GM23338 (cell line): Measurements from ENCODE around the gene PALM. TPM values are rescaled to one million over a fixed set of nuclear protein-coding genes. Genes with fewer than 3 reads are reported as not detected.

Experiments
- ATAC-seq: fragments of 200-7000 bp; cut with Tn5 transposase; 3 replicates; pipeline ENCODE4 v1.9.1; 2020
- DNase-seq: peaks from one replicate; pipeline ENCODE4 v3.0.0-alpha.2; 2015; ENCODE audit warnings: low spot score
- H2AFZ ChIP-seq: fragments of 200-600 bp; sonication (generic); 2 replicates; pipeline ENCODE4 v1.8.0; 2016; ENCODE audit warnings: antibody characterized with exemption, mild to moderate bottlenecking, moderate library complexity
- H3F3A ChIP-seq: fragments of 200-600 bp; sonication (generic); replicated peaks from 2 replicates; pipeline ENCODE4 v1.8.0; 2017; ENCODE audit warnings: antibody characterized with exemption, mixed run types, low read depth
- H3K27ac ChIP-seq: fragments of 200-600 bp; sonication (generic); 2 replicates; pipeline ENCODE4 v1.6.1; 2016; ENCODE audit warnings: low read depth
- H3K27me3 ChIP-seq: fragments of 200-600 bp; sonication (generic); 2 replicates; pipeline ENCODE4 v1.8.0; 2016; ENCODE audit warnings: mild to moderate bottlenecking, mixed run types, moderate library complexity; ENCODE audit not compliant: insufficient read depth
- H3K36me3 ChIP-seq: fragments of 200-600 bp; sonication (generic); 2 replicates; pipeline ENCODE4 v1.8.0; 2016; ENCODE audit warnings: mild to moderate bottlenecking; ENCODE audit not compliant: insufficient read depth
- H3K4me1 ChIP-seq: fragments of 200-600 bp; sonication (generic); 2 replicates; pipeline ENCODE4 v1.8.0; 2016; ENCODE audit warnings: mild to moderate bottlenecking, moderate library complexity; ENCODE audit not compliant: insufficient read depth
- H3K4me2 ChIP-seq: fragments of 200-600 bp; sonication (generic); 2 replicates; pipeline ENCODE4 v1.7.1; 2017; ENCODE audit warnings: mixed run types
- H3K4me3 ChIP-seq: fragments of 200-600 bp; sonication (generic); 2 replicates; pipeline ENCODE4 v1.6.1; 2016; ENCODE audit warnings: mixed run types
- H3K79me2 ChIP-seq: fragments of 200-600 bp; sonication (generic); replicated peaks from 2 replicates; pipeline ENCODE4 v1.8.0; 2017; ENCODE audit warnings: mild to moderate bottlenecking; ENCODE audit not compliant: insufficient read depth
- H3K9me2 ChIP-seq: fragments of 200-600 bp; sonication (generic); 2 replicates; pipeline ENCODE4 v1.8.0; 2017; ENCODE audit not compliant: insufficient read depth
- H4K20me1 ChIP-seq: fragments of 200-600 bp; sonication (generic); replicated peaks from 2 replicates; pipeline ENCODE4 v1.8.0; 2017; ENCODE audit warnings: mild to moderate bottlenecking; ENCODE audit not compliant: insufficient read depth
- H3K27ac Mint-ChIP-seq: 2 replicates; pipeline ENCODE4 v1.8.0; 2020; ENCODE audit warnings: inconsistent platforms, mild to moderate bottlenecking, moderate library complexity, mixed read lengths
- H3K27me3 Mint-ChIP-seq: 3 replicates; pipeline ENCODE4 v1.8.0; 2022; ENCODE audit warnings: low read depth, mild to moderate bottlenecking, moderate library complexity, mixed read lengths, inconsistent platforms; ENCODE audit not compliant: insufficient read depth, poor library complexity
- H3K36me3 Mint-ChIP-seq: 3 replicates; pipeline ENCODE4 v1.8.0; 2021; ENCODE audit warnings: low read depth, mild to moderate bottlenecking, inconsistent platforms, moderate library complexity, mixed read lengths
- H3K4me1 Mint-ChIP-seq: 3 replicates; pipeline ENCODE4 v1.8.0; 2020; ENCODE audit warnings: mild to moderate bottlenecking, inconsistent platforms, mixed read lengths
- H3K4me3 Mint-ChIP-seq: 3 replicates; pipeline ENCODE4 v1.8.0; 2021; ENCODE audit warnings: moderate library complexity, mild to moderate bottlenecking, inconsistent platforms, mixed read lengths
- H3K9me3 Mint-ChIP-seq: 3 replicates; pipeline ENCODE4 v1.8.0; 2020; ENCODE audit warnings: moderate library complexity, mild to moderate bottlenecking, inconsistent platforms, mixed read lengths
- CREB1 ChIP-seq: fragments of 250-450 bp; sonication (Bioruptor Pico); IDR thresholded peaks from 2 replicates; pipeline ENCODE4 v1.5.0; 2020; ENCODE audit warnings: low read depth, mild to moderate bottlenecking, moderate library complexity
- CTCF ChIP-seq, 2 experiments: fragments of 200-600 bp in 1 of 2; sonication (generic) in 1 of 2; conservative IDR thresholded peaks; 2 replicates each; pipeline versions ENCODE4 v1.5.1 to v1.6.1; 2016 to 2017; ENCODE audit warnings: antibody characterized with exemption in 2 of 2, low read depth in 2 of 2, mild to moderate bottlenecking in 2 of 2, moderate library complexity in 1 of 2
- ETS1 ChIP-seq: IDR thresholded peaks from 2 replicates; pipeline ENCODE4 v1.6.1; 2016; ENCODE audit warnings: antibody characterized with exemption
- EZH2 ChIP-seq: fragments of 200-600 bp; sonication (generic); IDR thresholded peaks from one replicate; pipeline ENCODE4 v1.8.0; 2017; ENCODE audit warnings: antibody characterized with exemption, mild to moderate bottlenecking, low read depth; ENCODE audit not compliant: unreplicated experiment
- EZH2phosphoT487 ChIP-seq: fragments of 200-600 bp; sonication (generic); IDR thresholded peaks from one replicate; pipeline ENCODE4 v1.8.1; 2018; ENCODE audit warnings: antibody characterized with exemption; ENCODE audit not compliant: unreplicated experiment
- JUNB ChIP-seq: IDR thresholded peaks from one replicate; pipeline ENCODE4 v1.6.1; 2016; ENCODE audit warnings: antibody characterized with exemption; ENCODE audit not compliant: unreplicated experiment
- NANOG ChIP-seq: IDR thresholded peaks from 2 replicates; pipeline ENCODE4 v1.6.1; 2016; ENCODE audit warnings: antibody characterized with exemption, borderline replicate concordance
- POLR2AphosphoS5 ChIP-seq: IDR thresholded peaks from 2 replicates; pipeline ENCODE4 v1.6.1; 2016; ENCODE audit warnings: antibody characterized with exemption, low read depth
- REST ChIP-seq: IDR thresholded peaks from one replicate; pipeline ENCODE4 v1.6.1; 2018; ENCODE audit warnings: antibody characterized with exemption; ENCODE audit not compliant: unreplicated experiment
- STAT1 ChIP-seq: IDR thresholded peaks from one replicate; pipeline ENCODE4 v1.6.1; 2016; ENCODE audit warnings: antibody characterized with exemption; ENCODE audit not compliant: unreplicated experiment
- ZNF114 ChIP-seq: fragments of 250-450 bp; sonication (Bioruptor Pico); IDR thresholded peaks from 2 replicates; pipeline ENCODE4 v1.5.0; 2020; ENCODE audit warnings: mild to moderate bottlenecking, moderate library complexity
- ZNF331 ChIP-seq: fragments of 250-450 bp; sonication (Bioruptor Pico); IDR thresholded peaks from 2 replicates; pipeline ENCODE4 v1.5.0; 2020; ENCODE audit warnings: low read depth, mild to moderate bottlenecking, moderate library complexity
- ZNF462 ChIP-seq: fragments of 250-450 bp; sonication (Bioruptor Pico); IDR thresholded peaks from 2 replicates; pipeline ENCODE4 v1.5.0; 2020; ENCODE audit warnings: mild to moderate bottlenecking, moderate library complexity
- polyA plus RNA-seq: library from polyadenylated mRNA; unstranded; fragments of >200 nt; fragmentation: Nextera tagmentation; extraction: Ambion mirVana; gene quantifications from 2 replicates; pipeline ENCODE4 v1.2.1, GENCODE V29; 2016
- total RNA-seq: library from RNA; depleted of rRNA; stranded (reverse); fragments of >200 nt; shearing (Covaris generic); gene quantifications from 2 replicates; pipeline ENCODE4 v1.2.3, GENCODE V29; 2014

PALM gene
- total and polyA plus RNA-seq, 2 experiments from 2014 or later: 3.8 to 26.1 TPM

GRCh38 chr19:685454-685931 is 23.2 kb upstream of the PALM start:
- Histone ChIP-seq H4K20me1 (no peaks in the 10 kb centered on the region), H3K27ac (no peak overlapping the region), H3K4me2 (no peak overlapping the region), H3K4me3 (no peak overlapping the region), H3K9me2 (no peaks in the 10 kb centered on the region), H3K27me3 (no peaks in the 10 kb centered on the region), H2AFZ (no peak overlapping the region), H3F3A (no peaks in the 10 kb centered on the region), H3K36me3 (no peaks in the 10 kb centered on the region), H3K4me1 (no peaks in the 10 kb centered on the region), H3K79me2 (no peaks in the 10 kb centered on the region)
- no peak for DNase-seq
- no peak for ATAC-seq
- TF ChIP-seq JUNB (no peak), ETS1 (no peak), EZH2phosphoT487 (no peak), ZNF114 (CRISPR knock-in tag) (no peak), EZH2 (no peak), CREB1 (CRISPR knock-in tag) (no peak), POLR2AphosphoS5 (no peak), NANOG (no peak), CTCF (conservative IDR thresholded peaks at IDR 0.05; ENCODE audit: low read depth in 2 of 2) (no peak), STAT1 (no peak), REST (no peak), ZNF462 (CRISPR knock-in tag) (no peak), ZNF331 (CRISPR knock-in tag) (no peak)
- Mint-ChIP-seq H3K4me3 (no peak overlapping the region), H3K36me3 (no peaks in the 10 kb centered on the region), H3K27me3 (peaks cover 7% of the 10 kb centered on the region), H3K9me3 (no peaks in the 10 kb centered on the region), H3K4me1 (no peaks in the 10 kb centered on the region; the same call in 2 of the 3 replicates), H3K27ac (no peak overlapping the region)
